Suprapubic skin (tissue), 4 donors: Measurements from ENCODE around the gene GMDS. TPM values are rescaled to one million over a fixed set of nuclear protein-coding genes. Genes with fewer than 3 reads are reported as not detected.

Source experiments
- DNase-seq, 2 donors: peaks; one replicate each; pipeline ENCODE4 v3.0.0-alpha.2; 2019; ENCODE audit warnings: low spot score in 2 of 2
- H3K27ac ChIP-seq: fragments of 200-600 bp; sonication (generic); one replicate; pipeline ENCODE4 v1.5.1; 2019
- H3K27me3 ChIP-seq: fragments of 200-600 bp; sonication (generic); one replicate; pipeline ENCODE4 v1.5.1; 2019
- H3K36me3 ChIP-seq: fragments of 200-600 bp; sonication (generic); one replicate; pipeline ENCODE4 v1.5.1; 2019
- H3K4me1 ChIP-seq: fragments of 200-600 bp; sonication (generic); one replicate; pipeline ENCODE4 v1.5.1; 2019
- H3K4me3 ChIP-seq: fragments of 200-600 bp; sonication (generic); one replicate; pipeline ENCODE4 v1.5.1; 2019; ENCODE audit warnings: mild to moderate bottlenecking
- H3K9me3 ChIP-seq: fragments of 200-600 bp; sonication (generic); one replicate; pipeline ENCODE4 v1.5.1; 2019
- CTCF ChIP-seq, 2 donors: fragments of 200-600 bp in 1 of 2; fragments of 450-650 bp in 1 of 2; sonication (generic) in 1 of 2; IDR thresholded peaks; one replicate each; pipeline ENCODE4 v1.5.1; 2016 to 2019; ENCODE audit warnings: antibody characterized with exemption in 2 of 2, mild to moderate bottlenecking in 1 of 2, moderate library complexity in 1 of 2
- EP300 ChIP-seq: sonication (generic); formaldehyde crosslinking; IDR thresholded peaks from one replicate; pipeline ENCODE4 v1.6.1; 2017; ENCODE audit warnings: antibody characterized with exemption
- POLR2A ChIP-seq, 2 donors: fragments of 450-650 bp; IDR thresholded peaks; one replicate each; pipeline ENCODE4 v1.6.1; 2017; ENCODE audit warnings: antibody characterized with exemption in 2 of 2, mild to moderate bottlenecking in 2 of 2, moderate library complexity in 2 of 2
- POLR2AphosphoS5 ChIP-seq, 3 donors: sonication (generic); formaldehyde crosslinking; IDR thresholded peaks; one replicate each; pipeline ENCODE4 v1.6.1; 2017; ENCODE audit warnings: antibody characterized with exemption in 3 of 3
- WGBS: methylation state at CpG from one replicate; pipeline ENCODE4 v1.1.5; 2018; 5-methylcytosine and 5-hydroxymethylcytosine counted together
- total RNA-seq, 4 donors: library from RNA; depleted of rRNA; stranded (reverse); fragments of >200 nt; gene quantifications; one replicate each; pipeline ENCODE4 v1.1.0, GENCODE V29; 2016

GMDS gene
- total RNA-seq, 4 donors from 2014 or later: 11.7 to 19.3 (median 13.2) TPM

DNA sequence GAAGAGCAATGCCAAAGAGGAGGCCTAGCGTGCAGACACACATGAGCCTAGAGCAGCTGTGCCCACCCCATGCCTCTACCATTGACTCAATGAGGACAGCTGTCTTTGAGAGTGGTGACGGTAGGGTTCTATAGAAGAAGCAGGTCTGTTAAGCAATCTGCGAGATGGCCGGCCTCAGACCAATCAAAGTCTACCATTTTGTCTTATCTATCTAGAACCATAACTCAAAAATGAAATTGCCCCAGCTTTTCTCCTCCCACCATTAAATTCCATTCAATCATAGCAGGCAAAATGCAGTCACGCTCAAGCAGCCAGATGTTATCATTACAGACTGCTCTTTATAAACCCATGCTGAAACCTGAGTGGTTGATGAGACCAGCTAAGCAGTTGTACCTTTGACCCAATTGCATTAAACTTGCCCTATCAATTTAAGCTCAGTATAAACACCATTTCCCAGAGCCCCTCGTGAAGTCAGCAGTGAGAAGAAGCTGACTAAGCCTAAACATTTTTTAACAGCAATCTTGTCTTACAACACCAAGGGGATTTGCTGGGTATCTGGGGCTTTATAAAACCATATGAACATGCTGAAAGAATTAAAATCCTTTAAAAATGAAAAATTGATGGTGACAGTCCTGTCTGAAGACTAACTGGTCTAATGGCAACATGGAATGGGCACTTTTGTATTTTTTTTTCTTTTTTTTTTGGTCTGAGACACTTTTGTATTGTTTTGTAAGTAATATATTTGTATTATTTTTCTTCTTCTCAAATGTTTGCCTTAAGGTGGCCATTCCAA, 578.2 kb downstream of the GMDS start:
- Histone ChIP-seq H3K27ac (no peak overlapping the region), H3K9me3 (no peaks in the 10 kb centered on the region), H3K27me3 (no peaks in the 10 kb centered on the region), H3K4me1 (peaks cover 5% of the 10 kb centered on the region), H3K36me3 (no peaks in the 10 kb centered on the region), H3K4me3 (no peak overlapping the region)
- WGBS: 85% methylated on average over 6 of the region's 6 CpGs
- no peak for DNase-seq
- TF ChIP-seq POLR2A (IDR thresholded peaks at IDR 0.05): no peak
- no peak for TF ChIP-seq CTCF (IDR thresholded peaks at IDR 0.05)
- no peak for TF ChIP-seq EP300
- TF ChIP-seq POLR2AphosphoS5 (IDR thresholded peaks at IDR 0.05): no peak

- H3K27ac ChIP-seq: no peak overlapping the region
- H3K36me3 ChIP-seq: no peaks in the 10 kb centered on the region
- no peak for DNase-seq
- TF ChIP-seq POLR2A (IDR thresholded peaks at IDR 0.05): no peak
- no peak for TF ChIP-seq EP300
- no peak for TF ChIP-seq CTCF (IDR thresholded peaks at IDR 0.05)
- no peak for TF ChIP-seq POLR2AphosphoS5 (IDR thresholded peaks at IDR 0.05)
- H3K9me3 ChIP-seq: no peaks in the 10 kb centered on the region
- no peak overlapping the region for H3K4me3 ChIP-seq
- WGBS: 85% methylated on average over 2 of the region's 2 CpGs
- H3K27me3 ChIP-seq: no peaks in the 10 kb centered on the region
- H3K4me1 ChIP-seq: no peaks in the 10 kb centered on the region
Observed at GRCh38 chr6:1665214-1665613, 580.2 kb downstream of the GMDS start.

DNA sequence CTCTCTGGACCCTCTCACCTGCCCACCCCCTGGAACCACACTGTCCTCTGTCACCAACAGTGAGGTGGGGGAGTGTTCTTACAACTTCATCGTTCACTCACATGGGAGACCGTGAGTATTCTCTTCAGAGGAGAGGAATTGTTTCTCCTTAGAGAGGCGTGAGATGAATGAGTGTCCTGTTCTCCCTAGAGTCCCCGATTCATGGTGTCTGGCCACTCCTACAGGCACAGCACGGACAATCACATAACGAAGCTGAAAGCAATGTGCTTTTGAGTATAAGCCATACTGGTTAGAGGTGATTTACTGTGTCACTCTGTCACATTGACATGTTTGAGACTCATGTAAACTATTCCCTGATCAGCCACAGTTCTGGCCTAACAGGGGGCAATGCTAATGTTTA, 581.1 kb downstream of the GMDS start:
- WGBS: 75% methylated on average over 6 of the region's 6 CpGs
- Histone ChIP-seq H3K4me3 (no peak overlapping the region), H3K4me1 (no peaks in the 10 kb centered on the region), H3K9me3 (no peaks in the 10 kb centered on the region), H3K27ac (no peak overlapping the region), H3K36me3 (no peaks in the 10 kb centered on the region), H3K27me3 (no peaks in the 10 kb centered on the region)
- TF ChIP-seq CTCF (IDR thresholded peaks at IDR 0.05) (no peak), POLR2A (IDR thresholded peaks at IDR 0.05) (no peak), EP300 (no peak), POLR2AphosphoS5 (IDR thresholded peaks at IDR 0.05) (no peak)
- no peak for DNase-seq

- no peak for DNase-seq
- Histone ChIP-seq H3K36me3 (no peaks in the 10 kb centered on the region), H3K4me1 (no peaks in the 10 kb centered on the region), H3K4me3 (no peak overlapping the region), H3K9me3 (no peaks in the 10 kb centered on the region), H3K27me3 (no peaks in the 10 kb centered on the region), H3K27ac (no peak overlapping the region)
- WGBS: 97% methylated on average over 5 of the region's 5 CpGs
- TF ChIP-seq EP300: no peak
- no peak for TF ChIP-seq CTCF (IDR thresholded peaks at IDR 0.05)
- TF ChIP-seq POLR2A (IDR thresholded peaks at IDR 0.05): no peak
- TF ChIP-seq POLR2AphosphoS5 (IDR thresholded peaks at IDR 0.05): no peak
Observed at GRCh38 chr6:1663511-1663910, 581.9 kb downstream of the GMDS start.

- Histone ChIP-seq H3K27ac (no peak overlapping the region), H3K27me3 (no peaks in the 10 kb centered on the region), H3K4me3 (no peak overlapping the region), H3K36me3 (no peaks in the 10 kb centered on the region), H3K4me1 (no peaks in the 10 kb centered on the region), H3K9me3 (no peaks in the 10 kb centered on the region)
- TF ChIP-seq POLR2AphosphoS5 (IDR thresholded peaks at IDR 0.05) (no peak), POLR2A (IDR thresholded peaks at IDR 0.05) (no peak)
- DNase-seq: no peak
Observed at GRCh38 chr6:1662534-1662933, 582.9 kb downstream of the GMDS start.
